ENCODE measurements around the gene XYLT2. TPM values are rescaled to one million over a fixed set of nuclear protein-coding genes. Genes with fewer than 3 reads are reported as not detected.

XYLT2 gene
- total and polyA plus RNA-seq, 2 of the 8 experiments (the other 6 are each of a cell fraction or from before 2014, with no cell fraction given) = 28.0 to 29.9 TPM

DNA sequence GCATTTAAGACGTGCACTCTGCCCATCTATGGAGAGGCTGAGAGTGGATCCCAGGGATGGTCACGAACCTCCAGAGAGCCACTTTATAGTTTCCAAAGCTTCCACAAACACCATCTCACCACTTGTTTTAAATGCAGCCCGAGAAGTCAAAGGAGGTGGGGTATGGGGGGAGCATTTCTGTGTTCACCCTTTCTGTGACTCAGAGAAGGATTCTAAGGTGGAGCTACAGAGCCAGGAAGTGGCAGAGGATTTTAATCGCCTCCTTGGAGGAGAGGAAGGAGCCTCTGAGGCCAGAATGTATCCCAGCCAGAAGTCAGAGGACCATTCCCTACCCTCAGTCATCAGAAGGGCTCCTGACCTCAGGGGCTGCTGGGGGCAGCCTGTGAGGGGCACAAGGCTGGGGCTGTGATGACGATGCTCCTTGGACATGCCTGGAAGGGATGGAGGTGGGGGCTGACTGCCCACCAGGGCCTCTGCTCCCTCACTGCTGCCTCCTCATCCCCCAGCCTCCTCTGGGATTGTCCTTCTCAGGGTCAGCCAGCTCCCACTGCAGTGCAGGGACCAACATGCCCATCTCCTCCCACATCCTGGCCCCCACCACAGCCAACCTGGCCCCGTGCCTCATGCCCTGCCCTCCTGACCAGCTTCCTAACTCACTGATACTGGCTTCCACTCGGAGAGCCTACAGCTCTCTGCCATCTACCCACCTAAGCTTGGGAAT lies 2.8 kb downstream of the XYLT2 start (continued):
- 0 out of 2 replicates have a peak, but pooled peaks have one; percentile 8 for TF ChIP-seq POLR2AphosphoS5 (IDR thresholded peaks at IDR 0.05; ENCODE audit: low read depth, low read length)
